Omental fat pad (tissue), 4 donors: ENCODE data around the gene MAP3K12. TPM values are rescaled to one million over a fixed set of nuclear protein-coding genes. Genes with fewer than 3 reads are reported as not detected.

Experiments used
- ATAC-seq: fragments of 150-250 bp; one replicate; pipeline ENCODE4 v1.9.1; 2016; ENCODE audit warnings: mild to moderate bottlenecking, moderate library complexity; ENCODE audit not compliant: low FRiP score
- DNase-seq: peaks from one replicate; pipeline ENCODE4 v3.0.0-alpha.2; 2019; ENCODE audit warnings: low spot score
- small RNA-seq: library from RNA; depleted of rRNA; stranded (forward); fragments of <200 nt; gene quantifications from one replicate; pipeline ENCODE3, GENCODE V24; 2016
- total RNA-seq, 4 donors: library from RNA; depleted of rRNA; stranded (reverse); fragments of >200 nt; gene quantifications; one replicate each; pipeline ENCODE4 v1.1.0, GENCODE V29; 2016
- TF ChIP-seq, protein P1 (sequence below), 3 donors: fragments of 450-650 bp; IDR thresholded peaks; one replicate each; pipeline ENCODE4 v1.5.1; 2016 to 2017; ENCODE audit warnings: antibody characterized with exemption in 3 of 3, mild to moderate bottlenecking in 3 of 3, moderate library complexity in 2 of 3

The MAP3K12 gene
- total RNA-seq, 4 donors from 2014 or later, result 5.5 to 35.9 (median 17.1) TPM

DNA sequence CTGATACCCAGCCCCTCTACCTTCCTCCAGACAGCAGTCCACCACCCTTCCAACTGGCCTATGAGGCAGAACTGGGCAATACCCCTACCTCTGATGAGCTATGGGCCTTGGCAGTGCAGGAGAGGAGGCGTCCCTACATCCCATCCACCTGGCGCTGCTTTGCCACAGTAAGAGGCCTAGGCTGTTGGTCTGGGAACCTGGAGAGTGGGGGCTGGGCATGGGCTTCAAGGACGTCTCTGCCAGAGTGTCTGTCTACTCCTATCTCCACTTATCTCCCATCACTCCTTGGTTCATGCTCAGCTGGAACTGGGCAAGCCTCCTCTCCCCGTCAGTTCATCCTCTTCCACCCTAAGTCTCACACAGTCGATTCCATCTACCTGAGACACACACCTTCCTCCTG lies 69.1 kb downstream of the MAP3K12 start:
- TF ChIP-seq, protein P1, sequence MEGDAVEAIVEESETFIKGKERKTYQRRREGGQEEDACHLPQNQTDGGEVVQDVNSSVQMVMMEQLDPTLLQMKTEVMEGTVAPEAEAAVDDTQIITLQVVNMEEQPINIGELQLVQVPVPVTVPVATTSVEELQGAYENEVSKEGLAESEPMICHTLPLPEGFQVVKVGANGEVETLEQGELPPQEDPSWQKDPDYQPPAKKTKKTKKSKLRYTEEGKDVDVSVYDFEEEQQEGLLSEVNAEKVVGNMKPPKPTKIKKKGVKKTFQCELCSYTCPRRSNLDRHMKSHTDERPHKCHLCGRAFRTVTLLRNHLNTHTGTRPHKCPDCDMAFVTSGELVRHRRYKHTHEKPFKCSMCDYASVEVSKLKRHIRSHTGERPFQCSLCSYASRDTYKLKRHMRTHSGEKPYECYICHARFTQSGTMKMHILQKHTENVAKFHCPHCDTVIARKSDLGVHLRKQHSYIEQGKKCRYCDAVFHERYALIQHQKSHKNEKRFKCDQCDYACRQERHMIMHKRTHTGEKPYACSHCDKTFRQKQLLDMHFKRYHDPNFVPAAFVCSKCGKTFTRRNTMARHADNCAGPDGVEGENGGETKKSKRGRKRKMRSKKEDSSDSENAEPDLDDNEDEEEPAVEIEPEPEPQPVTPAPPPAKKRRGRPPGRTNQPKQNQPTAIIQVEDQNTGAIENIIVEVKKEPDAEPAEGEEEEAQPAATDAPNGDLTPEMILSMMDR (IDR thresholded peaks at IDR 0.05), result no peak
- DNase-seq (no peak), ATAC-seq (no peak)

Small RNA genes within 50 kb of the gene (small RNA-seq; reads per million reads assigned to genes)
- gene AC023509.3, result not detected

Other genes with a start within 250 kb of the MAP3K12 start
- gene ESPL1, start 231.2 kb downstream of the MAP3K12 start, total RNA-seq, result 1 to 10 TPM in 1 of 4 donors, under 1 TPM in 3; 0.63 to 2.0 (median 0.90) TPM
- 100 to 1,000 TPM; 527 to 674 (median 592) TPM for gene PFDN5, start 203.9 kb downstream of the MAP3K12 start, total RNA-seq
- gene MYG1, start 199.8 kb downstream of the MAP3K12 start, total RNA-seq, result 10 to 100 TPM; 33.9 to 42.6 (median 35.7) TPM
- gene AAAS, start 177.8 kb downstream of the MAP3K12 start, total RNA-seq, result 10 to 100 TPM; 28.7 to 43.2 (median 38.6) TPM
- not detected for gene SP7, start 163.1 kb downstream of the MAP3K12 start, total RNA-seq
- gene SP1, start 119.3 kb downstream of the MAP3K12 start, total RNA-seq, result 10 to 100 TPM; 53.1 to 73.8 (median 62.2) TPM
- gene AMHR2, start 75.6 kb downstream of the MAP3K12 start, total RNA-seq, result 1 to 10 TPM in 1 of 4 donors, not detected in 3; 1.3 TPM
- gene PRR13, start 57.7 kb downstream of the MAP3K12 start, total RNA-seq, result 10 to 100 TPM; 42.9 to 72.6 (median 60.4) TPM
- 100 to 1,000 TPM; 498 to 666 (median 531) TPM for gene PCBP2, start 47.4 kb downstream of the MAP3K12 start, total RNA-seq
- gene TARBP2, start 1.8 kb upstream of the MAP3K12 start, total RNA-seq, result 10 to 100 TPM; 19.6 to 26.0 (median 22.3) TPM
- not detected for gene NPFF, start 8.0 kb upstream of the MAP3K12 start, total RNA-seq
- gene ATF7, start 126.9 kb upstream of the MAP3K12 start, total RNA-seq, result 10 to 100 TPM; 22.5 to 38.3 (median 29.9) TPM
- 100 to 1,000 TPM; 194 to 295 (median 245) TPM for gene ATP5MC2, start 176.6 kb upstream of the MAP3K12 start, total RNA-seq
- 100 to 1,000 TPM; 183 to 262 (median 242) TPM for gene CALCOCO1, start 228.0 kb upstream of the MAP3K12 start, total RNA-seq